ENCODE results near the gene MINDY1. TPM values are rescaled to one million over a fixed set of nuclear protein-coding genes. Genes with fewer than 3 reads are reported as not detected.

The MINDY1 gene
- total and polyA plus RNA-seq, 10 donors: 3.3 to 51.1 (median 28.6) TPM

DNA sequence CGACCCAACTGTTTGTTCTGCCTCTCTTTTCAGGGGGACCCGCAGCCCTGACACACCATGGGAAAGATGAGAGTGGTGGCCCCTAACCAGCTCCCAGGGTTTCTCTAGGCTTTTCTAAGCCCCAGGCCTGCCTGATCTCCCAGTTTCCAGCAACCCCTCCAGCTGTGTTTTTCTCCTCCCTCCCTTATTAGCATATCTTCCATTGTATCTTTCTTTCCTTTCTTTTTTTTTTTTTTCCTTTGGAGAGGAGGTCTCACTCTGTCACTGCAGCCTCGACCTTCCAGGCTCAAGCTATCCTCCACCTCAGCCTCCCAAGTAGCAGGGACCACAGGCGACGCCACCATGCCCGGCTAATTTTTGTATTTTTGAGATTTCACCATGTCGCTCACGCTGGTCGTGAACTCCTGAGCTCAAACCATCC is 30.3 kb downstream of the MINDY1 start:
- peak overlapping the region in 7 of 8 donors; percentile 79 to 97 (median 84) for H3K27ac ChIP-seq
- intact Hi-C loops (cut with DNase I; ENCODE audit: low total_unique reads): loop anchor here (10.0 kb wide), 1 partner anchor 52 kb away; the partner anchor contains the start of gene SETDB1
- peak overlapping the region in 1 of 8 donors; percentile 51 for H3K4me3 ChIP-seq
- no peaks in the 10 kb centered on the region for H3K36me3 ChIP-seq
- TF ChIP-seq POLR2AphosphoS5 (IDR thresholded peaks at IDR 0.05): no peak
- no peak for TF ChIP-seq POLR2A (IDR thresholded peaks at IDR 0.05)
- TF ChIP-seq, protein P1, sequence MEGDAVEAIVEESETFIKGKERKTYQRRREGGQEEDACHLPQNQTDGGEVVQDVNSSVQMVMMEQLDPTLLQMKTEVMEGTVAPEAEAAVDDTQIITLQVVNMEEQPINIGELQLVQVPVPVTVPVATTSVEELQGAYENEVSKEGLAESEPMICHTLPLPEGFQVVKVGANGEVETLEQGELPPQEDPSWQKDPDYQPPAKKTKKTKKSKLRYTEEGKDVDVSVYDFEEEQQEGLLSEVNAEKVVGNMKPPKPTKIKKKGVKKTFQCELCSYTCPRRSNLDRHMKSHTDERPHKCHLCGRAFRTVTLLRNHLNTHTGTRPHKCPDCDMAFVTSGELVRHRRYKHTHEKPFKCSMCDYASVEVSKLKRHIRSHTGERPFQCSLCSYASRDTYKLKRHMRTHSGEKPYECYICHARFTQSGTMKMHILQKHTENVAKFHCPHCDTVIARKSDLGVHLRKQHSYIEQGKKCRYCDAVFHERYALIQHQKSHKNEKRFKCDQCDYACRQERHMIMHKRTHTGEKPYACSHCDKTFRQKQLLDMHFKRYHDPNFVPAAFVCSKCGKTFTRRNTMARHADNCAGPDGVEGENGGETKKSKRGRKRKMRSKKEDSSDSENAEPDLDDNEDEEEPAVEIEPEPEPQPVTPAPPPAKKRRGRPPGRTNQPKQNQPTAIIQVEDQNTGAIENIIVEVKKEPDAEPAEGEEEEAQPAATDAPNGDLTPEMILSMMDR (IDR thresholded peaks at IDR 0.05 in 8 of 11, conservative IDR thresholded peaks at IDR 0.05 in 3 of 11): no peak
- no peaks in the 10 kb centered on the region for H3K27me3 ChIP-seq (replicated peaks in 1 of 7)
- 83 to 94% (median 88%) methylated on average over 9 of the region's 9 CpGs for WGBS, 5 donors
- DNase-seq: no peak
- peaks cover 49 to 78% (median 73%) of the 10 kb centered on the region in 6 donors for H3K4me1 ChIP-seq
- no peaks in the 10 kb centered on the region for H3K9me3 ChIP-seq

DNA sequence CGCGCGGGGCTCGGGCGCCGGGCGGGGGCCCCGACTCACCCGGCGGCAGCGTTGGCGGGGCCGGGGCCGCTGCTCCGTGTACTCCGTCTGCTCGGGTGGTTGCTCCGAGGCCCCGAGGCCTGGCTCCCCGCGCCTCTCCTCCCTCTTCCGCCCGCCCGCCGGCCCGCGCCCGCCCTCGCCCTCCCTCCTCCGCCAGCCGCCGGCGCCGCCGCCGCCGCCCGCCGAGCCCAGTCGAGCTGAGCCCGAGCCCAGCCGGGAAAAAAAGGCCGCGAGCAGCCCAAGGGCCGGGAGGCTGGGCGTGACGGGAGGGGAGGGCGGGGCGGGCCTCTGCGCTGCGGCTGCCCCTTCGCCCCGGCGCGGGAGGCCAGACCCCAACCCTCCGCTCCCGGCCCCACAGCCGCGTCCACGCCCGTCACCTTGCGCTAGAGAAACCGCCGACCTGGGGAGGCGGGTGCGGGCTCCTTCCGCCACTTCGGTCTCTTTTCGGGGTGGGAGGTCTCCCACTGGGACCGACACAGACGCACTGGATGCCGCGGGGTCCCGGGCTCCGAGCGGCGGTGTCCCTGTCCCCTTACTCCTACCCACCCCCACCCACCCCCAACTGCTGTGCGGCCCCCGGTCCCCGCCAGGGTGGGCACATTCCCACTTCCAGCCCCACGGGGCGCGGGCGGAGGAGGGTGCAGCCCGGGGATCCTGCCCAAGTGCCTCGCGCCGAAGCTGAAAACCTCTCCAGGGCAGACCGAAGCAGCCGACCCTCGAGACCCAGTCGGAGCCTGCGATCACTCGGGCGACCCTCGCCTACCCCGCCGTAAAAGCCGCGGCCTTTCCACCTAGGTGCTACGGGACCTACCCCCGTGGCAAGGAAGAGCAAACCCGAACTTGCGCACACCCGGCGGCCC is 31.9 kb downstream of the MINDY1 start, which contains the start of gene CERS2:
TSS of gene CERS2 (minus strand) at position 256 of the 899 bp plus-strand sequence. CDS start 5,745 bp downstream, outside the sequence.
- Histone ChIP-seq H3K27me3 (replicated peaks in 1 of 7) (no peaks in the 10 kb centered on the region), H3K4me3 (peak within 1 kb of the TSS; percentile 67 to 90 (median 75)), H3K9me3 (no peaks in the 10 kb centered on the region), H3K36me3 (no peaks in the 10 kb centered on the region), H3K27ac (peak within 1 kb of the TSS; percentile 92 to 97 (median 96)), H3K4me1 (peaks cover 51 to 92% (median 86%) of the 10 kb centered on the region in 6 donors)
- DNase-seq: peak; percentile 97
- peak in 2 of 3 donors; percentile 68 to 69 for TF ChIP-seq POLR2AphosphoS5 (IDR thresholded peaks at IDR 0.05)
- TF ChIP-seq, protein P1 (IDR thresholded peaks at IDR 0.05 in 8 of 11, conservative IDR thresholded peaks at IDR 0.05 in 3 of 11): peak in 1 of 11 experiments; percentile 5
- peak in 1 of 3 donors; percentile 23 for TF ChIP-seq POLR2A (IDR thresholded peaks at IDR 0.05)
- 3 to 15% (median 6%) methylated on average over 24 to 106 of the region's 106 CpGs for WGBS, 5 donors
- intact Hi-C loops (cut with DNase I; ENCODE audit: low total_unique reads): loop anchor here (10.0 kb wide), 1 partner anchor 50 kb away; the partner anchor contains the start of gene SETDB1

DNA sequence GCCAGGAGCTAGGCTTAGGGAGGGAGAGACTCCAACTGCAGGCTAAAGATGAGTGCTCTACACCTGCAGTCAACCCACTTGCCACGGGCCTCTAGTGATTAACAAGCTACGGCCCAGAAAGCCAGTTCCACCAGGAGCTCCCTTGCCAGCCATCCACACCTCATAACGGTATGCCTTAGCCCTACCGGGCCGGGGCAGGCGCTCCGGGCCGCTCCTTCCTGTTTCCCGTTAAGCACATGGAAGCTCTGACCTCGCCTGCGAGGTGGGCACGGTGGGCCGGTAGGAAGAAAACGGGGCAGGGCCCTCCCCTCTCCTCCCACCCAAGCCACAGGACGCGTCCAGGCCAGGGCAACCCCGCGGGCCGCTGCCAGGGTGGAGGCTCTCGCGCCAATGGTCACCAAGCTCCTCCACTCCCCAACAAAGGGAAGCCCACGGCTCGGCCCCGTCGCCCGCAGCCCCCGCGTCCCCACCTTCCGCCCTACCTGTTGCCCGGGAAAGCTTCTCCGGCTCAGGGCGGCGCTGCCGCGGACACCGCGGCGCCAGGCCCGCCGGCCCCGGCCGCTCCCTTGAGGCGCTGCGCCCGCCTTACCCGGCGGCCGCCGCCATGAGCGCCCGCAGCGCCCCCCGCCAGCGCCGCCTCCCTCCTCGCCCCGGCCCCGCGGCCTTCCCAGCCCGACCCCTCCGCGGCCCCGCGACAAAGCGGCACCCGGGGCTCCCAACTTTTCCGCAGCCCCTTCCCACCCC is 32.7 kb downstream of the MINDY1 start:
- WGBS, 5 donors: 0 to 4% (median 1%) methylated on average over 32 to 67 of the region's 67 CpGs
- peak; percentile 90 for DNase-seq

More for the DNA sequence above, 32.7 kb downstream of the MINDY1 start:
- peak overlapping the region; percentile 92 to 97 (median 96) for H3K27ac ChIP-seq
- peaks cover 44 to 88% (median 79%) of the 10 kb centered on the region in 6 donors for H3K4me1 ChIP-seq
- H3K36me3 ChIP-seq: peaks cover 0 to 4% (median 2%) of the 10 kb centered on the region in 6 donors
- no peaks in the 10 kb centered on the region for H3K27me3 ChIP-seq (replicated peaks in 1 of 7)
- intact Hi-C loops (cut with DNase I; ENCODE audit: low total_unique reads): loop anchor here (10.0 kb wide), 1 partner anchor 49 kb away; the partner anchor contains the start of gene SETDB1
- TF ChIP-seq POLR2AphosphoS5 (IDR thresholded peaks at IDR 0.05) (peak in 2 of 3 donors; percentile 31 to 52), POLR2A (IDR thresholded peaks at IDR 0.05) (no peak)
- TF ChIP-seq, protein P1 (IDR thresholded peaks at IDR 0.05 in 8 of 11, conservative IDR thresholded peaks at IDR 0.05 in 3 of 11): peak in 1 of 11 experiments; percentile 16
- no peaks in the 10 kb centered on the region for H3K9me3 ChIP-seq
- H3K4me3 ChIP-seq: peak overlapping the region; percentile 67 to 90 (median 75)
